HUDEP-2 (cell line): ENCODE data around the gene MYG1.
"Not testable (repeated sequence)": the region's sequence is repeated elsewhere in the genome, so short reads cannot be mapped to it uniquely, and the experiment has no call there.

ENCODE experiments used
- DNase-seq, 76 experiments: peaks; one replicate each; lab custom pipeline; 2025; ENCODE audit not compliant: unreplicated experiment in 76 of 76; lab: John Stamatoyannopoulos, UW

The MYG1 gene

DNA sequence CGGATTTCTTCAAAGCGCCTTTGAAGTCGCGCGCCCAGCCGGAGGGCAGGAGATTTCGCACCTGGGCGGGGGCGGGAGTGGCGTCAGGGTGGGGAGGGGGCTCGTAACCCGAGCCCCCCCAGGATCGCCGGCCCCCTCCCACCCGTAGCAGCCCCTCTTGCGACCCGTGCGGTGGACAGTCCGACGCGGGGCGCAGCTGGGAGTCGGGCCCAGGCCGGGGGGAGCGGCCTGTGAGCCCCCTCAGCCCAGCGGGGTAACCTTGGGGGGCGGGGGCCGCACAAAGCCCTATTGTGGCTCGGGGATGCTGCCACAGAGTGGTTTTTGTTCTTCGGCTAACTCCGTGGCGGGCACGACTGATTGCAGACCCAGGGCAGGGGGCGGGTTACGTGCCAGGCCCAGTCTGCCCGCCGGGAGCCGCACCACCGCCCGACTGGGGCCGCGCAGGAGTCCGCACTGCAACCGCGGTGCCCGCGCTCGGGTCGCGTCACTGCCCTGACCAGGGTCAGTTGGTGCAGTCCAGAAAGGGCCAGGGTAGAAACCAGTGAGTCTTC lies 26.1 kb downstream of the MYG1 start:
- DNase-seq, result peak in 1 of 76 experiments; percentile 4

DNA sequence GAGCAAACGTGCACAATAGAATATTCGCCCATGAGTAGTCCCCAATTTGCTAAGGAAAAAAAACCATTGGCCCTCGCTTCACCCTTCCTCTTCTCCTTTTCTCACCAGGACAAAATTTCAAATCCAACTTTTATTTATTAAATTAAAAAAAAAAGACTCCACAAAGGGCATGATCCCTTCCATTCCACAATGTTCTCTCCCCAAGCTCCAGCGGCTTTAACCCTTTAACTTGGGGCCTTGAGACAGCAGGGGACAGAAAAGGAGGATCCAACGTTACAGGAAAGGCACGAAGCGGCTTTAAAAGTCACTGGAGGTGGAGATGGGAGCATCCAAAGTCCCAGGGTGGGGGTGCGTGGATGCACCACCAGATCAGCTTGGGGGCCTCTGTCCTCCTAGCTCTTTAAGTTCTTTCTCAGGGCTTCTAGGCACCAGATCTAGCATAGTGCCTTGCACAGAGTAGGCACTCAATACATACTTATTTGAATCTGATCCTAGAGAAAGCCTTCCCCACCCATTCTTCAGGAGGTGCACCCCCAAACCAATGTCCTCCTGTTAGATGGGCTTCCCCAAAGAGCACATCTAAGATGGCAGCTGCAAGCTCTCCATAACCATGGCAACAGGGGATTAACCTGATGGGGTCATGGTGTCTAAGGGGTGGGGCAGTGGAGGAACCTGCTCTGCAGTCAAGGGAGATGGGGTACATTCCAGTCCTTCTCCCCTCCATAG lies 27.1 kb downstream of the MYG1 start:
- DNase-seq, result no peak

DNA sequence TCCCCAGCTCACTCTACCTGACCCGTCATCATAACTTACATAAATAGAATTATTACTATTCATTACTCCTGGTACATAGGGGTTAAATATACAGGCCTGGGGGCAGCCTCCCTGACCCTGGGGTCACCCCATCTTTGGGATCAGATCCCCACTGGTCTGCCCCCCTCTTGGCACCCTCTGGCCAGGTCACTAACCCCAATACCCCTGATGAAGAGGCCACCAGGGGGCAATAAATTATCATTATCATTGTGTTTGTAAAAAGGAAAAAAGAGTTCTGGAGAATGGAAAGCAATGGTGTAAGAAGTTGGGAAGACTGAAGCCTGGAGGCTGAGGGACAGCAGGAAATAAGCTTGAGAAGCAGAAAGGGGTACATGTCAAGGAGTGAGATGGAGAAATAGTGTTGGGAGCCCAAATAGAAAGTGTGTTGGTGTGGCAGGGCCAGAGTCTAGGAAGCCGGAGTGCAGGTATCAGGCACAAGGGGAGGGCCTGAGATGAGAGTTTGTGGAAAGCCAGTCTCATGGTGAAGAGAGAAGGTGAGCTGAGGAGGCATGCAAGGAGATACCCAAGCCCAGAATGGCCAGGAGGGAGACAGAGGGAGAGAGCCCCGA lies 28.0 kb downstream of the MYG1 start:
- peak in 12 of 76 experiments; percentile 3 to 33 (median 18) for DNase-seq

DNA sequence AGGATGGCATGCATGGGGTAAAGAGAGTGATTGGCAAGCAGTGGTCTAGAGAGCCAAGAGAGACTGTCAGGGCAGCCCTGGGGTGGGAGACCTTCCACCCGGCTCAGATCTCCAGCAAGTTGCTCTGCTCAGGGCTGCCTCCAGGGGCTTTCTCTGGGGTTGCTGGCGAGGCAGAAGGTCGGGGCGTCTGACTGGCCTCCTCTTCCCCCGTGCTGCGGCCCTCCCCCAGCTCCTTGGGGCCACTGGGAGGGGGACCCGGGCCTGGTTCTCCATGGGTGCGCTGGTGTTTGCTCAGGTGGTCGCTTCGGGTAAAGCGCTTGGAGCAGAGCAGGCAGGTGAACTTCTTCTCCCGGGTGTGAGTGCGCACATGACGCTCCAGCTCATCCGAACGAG lies 28.5 kb downstream of the MYG1 start:
- no peak for DNase-seq

DNA sequence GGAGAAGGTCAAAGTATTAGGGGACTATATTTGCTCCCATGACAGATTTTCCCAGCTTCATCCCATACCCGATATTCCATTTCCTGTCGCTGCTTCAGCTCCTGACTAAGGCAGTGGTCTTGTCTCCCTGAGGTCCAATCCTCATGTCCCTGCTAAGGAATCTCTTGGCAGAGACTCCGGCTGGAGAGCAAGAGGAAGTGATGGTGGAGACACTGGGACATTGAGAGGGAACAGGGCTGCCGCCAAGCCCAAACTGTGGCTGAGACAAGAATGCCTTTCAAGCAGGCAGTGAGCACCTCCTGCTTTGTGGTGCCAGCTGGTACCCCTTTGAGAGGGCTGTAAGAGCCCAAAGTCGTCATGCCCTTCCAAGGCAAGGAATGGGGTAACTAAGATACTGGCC lies 31.2 kb downstream of the MYG1 start:
- no peak for DNase-seq

DNA sequence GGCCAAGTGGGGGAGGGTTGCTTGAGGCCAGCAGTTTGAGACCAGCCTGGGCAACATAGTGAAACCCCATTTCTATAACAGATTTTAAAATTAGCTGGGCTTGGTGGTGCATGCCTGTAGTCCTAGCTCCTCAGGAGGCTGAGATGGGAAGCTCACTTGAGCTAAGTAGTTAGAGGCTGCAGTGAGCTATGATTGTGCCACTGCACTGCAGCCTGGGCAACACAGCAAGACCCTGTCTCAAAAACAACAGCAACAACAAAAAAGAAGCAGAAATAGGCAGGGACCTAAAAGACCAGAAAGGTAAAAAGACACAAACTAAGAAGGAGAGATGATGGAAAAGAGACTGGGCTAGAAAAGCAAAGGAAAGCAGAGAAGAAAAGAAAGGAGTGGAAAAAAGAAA lies 32.8 kb downstream of the MYG1 start:
- not testable (repeated sequence) for DNase-seq

DNA sequence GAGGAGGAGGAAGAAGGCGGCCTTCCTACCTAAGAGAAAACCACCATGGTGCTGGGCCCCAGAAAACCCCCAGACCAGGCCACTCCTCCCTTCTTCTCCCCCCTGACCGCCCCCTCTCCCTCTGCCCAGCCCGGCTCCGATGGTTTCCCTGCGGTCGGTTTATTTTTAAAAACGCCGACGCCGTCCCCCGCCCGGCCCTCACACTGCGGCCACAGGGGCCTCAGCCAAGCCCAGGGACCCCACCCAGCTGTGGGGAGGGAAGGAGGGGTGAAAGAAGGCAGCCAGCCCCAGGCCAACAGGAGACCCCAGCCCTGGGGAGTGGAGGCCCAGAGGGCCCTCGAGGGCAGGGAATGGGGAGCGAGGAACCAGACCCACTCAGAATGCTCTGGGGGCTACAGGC lies 33.2 kb downstream of the MYG1 start:
- DNase-seq, result no peak

DNA sequence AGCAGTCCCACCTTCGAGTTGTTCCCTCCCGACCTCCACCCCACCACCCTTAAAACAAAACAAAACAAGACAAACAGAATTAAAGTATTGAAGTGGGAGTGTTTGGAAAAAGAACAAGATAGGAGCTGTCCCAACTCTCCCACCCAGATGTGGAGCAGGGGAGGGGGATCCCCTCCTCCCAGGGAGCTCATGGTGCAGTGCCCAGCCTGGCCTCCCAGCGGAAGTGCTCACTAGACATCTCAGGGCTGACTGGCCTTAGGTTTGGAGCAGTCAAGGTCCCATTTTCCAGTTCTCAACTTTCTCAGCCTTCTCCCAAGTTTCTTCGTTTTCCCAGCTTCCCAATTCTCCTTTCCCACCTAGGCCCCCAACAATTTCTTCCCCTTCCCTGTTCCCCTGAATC lies 33.8 kb downstream of the MYG1 start:
- DNase-seq, result no peak

DNA sequence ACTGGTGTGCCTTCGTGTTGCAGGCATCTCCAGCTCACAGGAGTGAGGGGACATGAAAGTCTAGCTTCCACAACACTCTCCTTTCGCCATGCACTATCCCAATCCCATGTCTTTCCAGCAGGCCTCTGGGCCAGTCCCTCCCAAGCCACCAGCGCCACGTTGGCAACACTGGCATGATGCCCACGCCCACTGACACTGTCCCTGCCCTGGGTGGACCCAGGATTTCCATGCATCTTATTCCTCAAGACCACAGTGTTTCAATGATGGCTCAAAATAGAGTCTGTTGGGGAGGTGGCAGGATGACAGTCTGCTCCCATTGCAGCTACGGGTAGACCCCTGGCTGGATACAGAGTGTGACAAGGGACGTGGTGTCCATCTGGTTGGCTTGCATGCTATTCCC lies 34.4 kb downstream of the MYG1 start:
- DNase-seq, result no peak

DNA sequence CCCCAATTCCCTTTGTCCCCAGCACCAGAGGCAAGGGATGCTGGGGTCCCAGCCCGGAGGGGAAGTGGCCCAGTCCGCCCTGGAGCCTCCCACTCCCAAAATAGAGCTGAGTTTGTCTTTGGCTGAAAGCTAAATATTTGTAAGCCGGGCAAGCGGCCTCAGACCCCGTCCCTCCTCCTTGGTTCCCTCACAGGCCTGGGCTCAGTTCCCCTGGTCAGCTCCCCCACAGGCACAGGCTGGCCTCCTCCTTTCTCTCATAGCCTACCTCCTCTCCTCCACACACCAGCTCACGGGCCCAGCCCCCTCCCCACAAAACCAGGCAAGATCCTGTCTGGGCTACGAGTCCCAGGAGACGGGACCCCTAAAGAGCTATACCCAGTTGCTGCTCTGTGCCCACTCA lies 35.3 kb downstream of the MYG1 start:
- no peak for DNase-seq

DNA sequence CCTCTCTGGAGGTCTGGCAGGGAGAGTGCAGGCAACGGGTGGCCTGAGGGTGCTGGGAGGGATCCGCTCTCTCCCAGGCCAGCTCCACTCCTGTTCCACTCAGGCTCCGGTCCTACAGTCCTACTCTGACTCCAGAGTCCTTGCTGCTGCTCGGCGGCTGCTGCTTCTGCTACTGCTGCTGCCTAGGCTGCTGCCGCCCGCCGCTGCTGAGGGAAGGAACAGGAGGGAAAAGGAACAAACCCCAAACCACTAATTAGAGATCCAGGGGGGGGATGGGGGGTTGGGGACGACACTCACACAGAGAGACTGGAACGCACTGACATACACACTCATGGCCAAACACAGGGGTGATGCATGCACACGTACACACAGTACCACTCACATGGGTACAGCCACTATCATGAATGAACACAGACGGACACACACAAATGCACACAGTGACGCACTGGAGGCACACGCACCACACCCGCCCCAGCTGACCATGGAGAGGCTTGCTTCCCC lies 36.7 kb downstream of the MYG1 start, which contains the start of gene SP7:
SP7 (minus strand) TSS at position 174 of the 501 bp plus-strand sequence. CDS start 708 bp downstream, outside the sequence.
- no peak for DNase-seq

DNA sequence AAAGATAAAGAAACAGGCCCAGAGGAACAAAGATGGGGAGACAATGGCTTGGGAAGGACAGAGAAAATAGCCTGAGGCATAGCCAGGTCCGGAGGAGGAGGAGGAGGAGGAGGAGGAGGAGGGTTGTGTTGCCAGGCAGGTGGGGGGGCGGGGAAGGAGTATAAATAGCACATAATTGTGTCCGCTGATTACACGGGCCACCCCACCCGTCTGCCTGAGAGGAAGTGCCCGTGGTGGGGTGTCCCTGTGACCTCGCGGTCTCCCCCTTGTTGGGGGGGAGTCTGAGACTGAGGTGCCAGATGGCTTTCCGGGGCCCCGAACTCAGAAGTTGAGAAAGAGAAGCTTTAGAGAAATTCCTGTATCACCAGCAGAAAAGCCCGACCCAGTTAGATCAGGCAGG lies 38.5 kb downstream of the MYG1 start:
- no peak for DNase-seq

DNA sequence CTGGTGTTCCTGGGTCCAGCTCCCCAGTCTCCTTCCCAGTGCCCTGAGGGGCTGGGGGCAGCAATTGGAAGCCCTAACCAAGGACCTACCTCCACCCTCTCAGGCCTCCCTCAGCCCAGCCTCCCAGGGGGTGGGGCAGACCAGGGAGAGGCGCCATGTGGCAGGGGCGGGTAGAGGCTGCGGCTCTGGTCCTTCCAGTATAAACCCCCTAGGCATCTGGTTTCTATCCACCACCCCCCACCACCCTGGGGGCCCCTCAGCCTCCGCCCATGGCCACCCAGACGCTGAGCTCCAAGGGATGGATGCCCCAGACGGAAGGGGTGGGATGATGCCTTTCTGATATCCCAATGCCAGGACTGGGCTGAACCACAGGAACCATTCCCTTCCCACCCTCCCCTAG lies 39.4 kb downstream of the MYG1 start:
- no peak for DNase-seq

DNA sequence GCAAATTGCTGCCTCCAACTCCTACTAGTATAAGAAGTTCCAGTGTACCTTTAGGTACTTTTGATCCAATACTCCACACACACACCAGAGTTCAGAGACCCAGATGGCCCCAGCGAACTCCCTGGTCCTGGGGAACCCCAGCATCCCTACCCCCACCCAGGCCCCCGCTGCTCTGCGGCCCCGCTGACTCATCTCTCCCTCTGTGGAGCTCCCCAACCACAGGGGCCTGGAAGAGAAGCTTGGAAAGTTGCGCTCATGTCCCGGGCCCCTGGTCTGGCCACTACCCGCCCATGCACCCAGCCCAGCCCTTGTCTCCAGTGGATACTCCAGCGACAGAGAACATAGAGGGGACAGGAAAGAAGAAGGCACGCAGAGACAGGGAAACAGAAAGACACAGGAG lies 40.9 kb downstream of the MYG1 start:
- DNase-seq, result no peak

DNA sequence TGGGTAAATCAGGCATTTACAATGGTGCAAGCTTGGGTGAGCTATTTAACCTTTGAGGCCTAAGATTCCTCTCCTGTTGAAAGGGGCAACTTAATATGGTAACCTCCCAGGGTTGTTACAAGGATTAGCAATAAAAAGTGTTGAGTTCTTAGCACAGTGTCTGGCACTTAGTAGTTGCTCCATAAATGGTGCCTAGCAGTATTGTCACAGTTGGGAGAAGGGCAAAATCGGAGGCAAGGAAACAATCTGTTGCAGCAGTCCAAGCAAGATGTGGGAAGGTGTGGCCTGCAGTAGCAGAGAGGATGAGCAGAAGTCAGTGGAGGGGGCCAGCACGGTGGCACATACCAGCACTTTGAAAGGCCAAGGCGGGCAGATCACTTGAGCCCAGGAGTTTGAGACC lies 44.0 kb downstream of the MYG1 start:
- DNase-seq, result no peak

DNA sequence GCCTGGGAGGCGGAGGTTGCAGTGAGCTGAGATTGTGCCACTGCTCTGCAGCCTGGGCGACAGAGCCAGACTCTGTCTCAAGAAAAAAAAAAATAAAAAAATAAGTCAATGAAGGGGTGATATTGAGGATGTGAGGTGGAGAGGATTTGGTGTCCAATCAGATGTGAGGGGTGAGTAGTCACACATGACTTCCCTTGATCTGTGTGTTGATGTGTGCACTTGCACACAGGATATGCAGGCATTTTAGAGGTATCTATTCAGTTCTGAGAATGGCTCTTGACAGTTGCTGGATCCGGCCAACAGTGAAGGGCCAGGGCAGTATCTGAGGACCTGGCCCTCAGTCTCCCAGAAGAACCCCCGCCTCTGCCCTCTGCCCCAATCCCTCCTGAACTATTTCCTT lies 44.5 kb downstream of the MYG1 start:
- no peak for DNase-seq

DNA sequence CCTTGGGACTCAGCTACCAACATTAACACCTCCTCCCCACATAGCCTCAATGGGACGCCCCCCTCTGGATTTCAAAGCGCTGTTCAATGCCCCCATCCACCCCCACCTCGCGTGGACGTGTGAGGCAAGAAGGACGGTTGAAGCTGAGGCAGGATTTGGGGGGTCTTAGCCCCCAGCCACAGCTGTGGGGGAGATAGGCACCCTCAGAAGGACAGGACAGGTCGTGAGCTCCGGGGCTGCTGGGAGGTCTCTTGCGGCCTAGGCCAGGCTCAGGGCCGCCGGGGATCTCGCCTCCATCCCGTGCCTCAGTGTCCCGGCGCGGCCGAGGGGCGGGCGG lies 45.0 kb downstream of the MYG1 start:
- no peak for DNase-seq

DNA sequence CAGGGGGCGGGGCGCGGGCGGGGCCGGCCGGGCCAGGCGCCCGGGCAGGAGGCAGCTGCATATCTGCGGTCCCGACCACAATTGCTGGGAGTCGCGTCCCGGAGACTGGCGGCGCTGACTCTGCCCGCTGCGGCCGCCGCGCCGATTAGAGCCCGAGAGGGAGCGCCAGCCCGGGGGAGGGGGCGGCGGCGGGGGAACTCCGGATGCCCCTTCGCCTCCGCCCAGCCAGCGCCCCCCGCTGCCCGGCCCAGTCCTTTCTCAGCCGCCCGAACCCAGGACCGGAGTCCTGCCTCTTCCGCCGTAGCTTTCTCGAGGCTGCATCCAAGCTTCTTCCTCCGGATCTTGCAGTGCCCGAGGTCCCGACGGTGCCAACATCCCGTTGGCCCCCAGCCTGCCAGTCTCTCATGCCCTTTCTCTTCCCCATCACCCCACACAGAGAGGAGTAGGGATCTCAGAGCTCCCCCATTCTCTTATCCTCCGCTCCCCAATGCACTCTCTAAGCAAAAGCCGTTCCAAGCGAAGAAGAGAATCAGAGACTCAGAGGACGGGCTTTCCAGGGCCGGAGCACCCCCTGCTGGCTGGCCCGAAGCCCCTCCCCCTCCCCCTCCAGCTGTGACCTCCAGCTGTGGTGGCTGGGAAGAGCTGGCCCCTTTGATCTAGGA lies 45.5 kb downstream of the MYG1 start:
- peak in 59 of 76 experiments; percentile 9 to 75 (median 53) for DNase-seq

DNA sequence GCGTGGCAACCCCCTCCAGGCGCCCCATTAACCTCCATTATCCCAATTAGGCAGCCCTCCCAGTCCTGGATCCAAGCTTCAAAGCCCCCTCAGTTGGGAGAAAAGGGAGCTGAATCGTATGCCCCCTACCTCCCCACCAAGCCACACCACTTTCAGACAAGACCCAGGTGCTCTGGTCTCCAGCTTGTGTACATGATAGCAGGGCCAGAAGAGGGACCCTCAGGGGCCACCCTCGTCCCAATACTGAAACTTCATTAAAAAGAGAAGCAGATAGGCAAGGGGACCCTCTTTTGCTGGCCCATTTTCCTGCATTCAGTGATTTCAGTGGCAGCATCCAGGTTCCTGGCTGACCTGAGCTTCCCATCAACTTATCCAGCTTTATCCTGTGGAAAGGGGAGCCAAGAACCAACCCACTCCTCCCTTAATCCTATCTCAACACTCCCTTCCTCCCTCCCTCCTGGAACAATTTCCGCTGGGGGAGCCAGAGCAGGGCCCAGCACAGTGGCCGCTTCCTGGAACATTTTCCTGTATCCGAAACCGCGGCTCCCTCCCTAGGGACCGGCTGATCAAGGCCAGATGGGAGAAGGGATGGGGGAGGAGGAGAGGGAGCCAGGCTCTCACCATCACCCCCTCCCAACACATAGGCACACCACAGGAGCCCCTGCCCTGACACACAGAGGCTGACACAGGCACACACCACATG lies 46.1 kb downstream of the MYG1 start:
- DNase-seq, result no peak

DNA sequence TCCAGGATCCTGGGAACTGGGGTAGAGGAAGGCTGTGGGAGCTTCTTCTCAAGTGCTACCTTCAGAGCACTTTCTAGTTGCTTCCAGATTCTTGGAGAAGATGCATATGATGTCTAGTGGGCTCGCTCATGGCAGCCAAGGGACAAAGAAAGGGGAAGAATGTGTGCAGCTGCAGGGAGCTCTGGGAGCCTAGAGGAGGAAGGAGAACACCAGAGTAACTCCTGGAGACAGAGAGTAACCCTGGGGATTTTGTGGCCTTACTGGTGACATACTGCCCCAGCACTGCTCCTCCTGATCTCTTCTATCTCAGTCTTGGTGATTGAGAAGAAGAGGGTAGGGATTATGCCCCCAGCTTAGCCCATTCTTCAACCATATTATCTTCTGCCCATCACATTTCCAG lies 47.0 kb downstream of the MYG1 start:
- DNase-seq, result no peak

DNA sequence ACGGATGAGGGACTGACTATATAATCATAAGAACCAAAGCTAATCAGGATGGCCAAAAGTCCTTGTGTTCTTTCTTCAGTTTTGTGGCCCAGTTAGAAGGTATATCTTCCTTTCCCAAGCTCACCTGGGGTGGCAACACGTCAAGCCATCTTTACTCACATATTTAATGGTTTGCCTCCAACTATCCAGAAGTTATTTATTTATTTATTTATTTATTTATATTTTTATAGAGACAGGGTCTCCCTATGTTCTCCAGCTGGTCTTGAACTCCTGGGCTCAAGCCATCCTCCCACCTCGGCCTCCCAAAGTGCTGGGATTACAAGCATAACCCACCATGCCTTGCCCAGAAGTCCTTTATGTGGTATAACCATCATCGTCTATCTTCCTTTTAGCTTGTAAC lies 48.4 kb downstream of the MYG1 start:
- DNase-seq, result no peak
